K562 (cell line): Measurements from ENCODE around the gene RAB6B. TPM values are rescaled to one million over a fixed set of nuclear protein-coding genes. Genes with fewer than 3 reads are reported as not detected.

Experiments
- CBFA2T3 ChIP-seq: fragments of 450-650 bp; IDR thresholded peaks from 2 replicates; pipeline ENCODE4 v1.6.1; 2017
- CCNT2 ChIP-seq: IDR thresholded peaks from 2 replicates; pipeline ENCODE4 v1.6.1; 2011; ENCODE audit warnings: borderline replicate concordance, low read depth, mild to moderate bottlenecking, moderate library complexity, mixed read lengths, low read length; ENCODE audit not compliant: insufficient read length; ENCODE audit errors: extremely low read depth
- CTCF ChIP-seq, 3 experiments: IDR thresholded peaks in 2 of 3; conservative IDR thresholded peaks in 1 of 3; 2 replicates each; pipeline ENCODE4 v1.5.1; 2011 to 2012; ENCODE audit warnings: low read length in 3 of 3, mild to moderate bottlenecking in 3 of 3, control low read depth in 2 of 3, improper control_type of control experiment in 1 of 3, inconsistent platforms in 1 of 3, low read depth in 1 of 3, mixed read lengths in 1 of 3, moderate library complexity in 1 of 3; ENCODE audit not compliant: insufficient read depth in 2 of 3
- IFI16 ChIP-seq: fragments of 250-450 bp; sonication (Bioruptor Pico); IDR thresholded peaks from 2 replicates; pipeline ENCODE4 v2.1.2; 2022; ENCODE audit warnings: mild to moderate bottlenecking, inconsistent platforms
- ILF3 ChIP-seq: fragments of 450-650 bp; IDR thresholded peaks from 2 replicates; pipeline ENCODE4 v1.6.1; 2018; ENCODE audit warnings: antibody characterized with exemption, mild to moderate bottlenecking, moderate library complexity, borderline replicate concordance
- MAFF ChIP-seq: IDR thresholded peaks from 2 replicates; pipeline ENCODE4 v1.6.1; 2012; ENCODE audit warnings: low read length, improper control_type of control experiment
- PBX2 ChIP-seq, 2 experiments: IDR thresholded peaks in 1 of 2; conservative IDR thresholded peaks in 1 of 2; 2 replicates each; pipeline ENCODE4 v1.6.1; 2016; ENCODE audit warnings: low read depth in 2 of 2, mild to moderate bottlenecking in 1 of 2, missing compliant biosample characterization in 1 of 2, missing genetic modification characterization in 1 of 2, moderate library complexity in 1 of 2
- PHF21A ChIP-seq: fragments of 450-650 bp; IDR thresholded peaks from 2 replicates; pipeline ENCODE4 v1.6.1; 2017; ENCODE audit warnings: low read depth, borderline replicate concordance
- SMARCA4 ChIP-seq: fragments of 450-650 bp; IDR thresholded peaks from 2 replicates; pipeline ENCODE4 v1.6.1; 2016
- ZNF24 ChIP-seq: fragments of 450-650 bp; IDR thresholded peaks from 2 replicates; pipeline ENCODE4 v1.6.1; 2016
- ZNF316 ChIP-seq: fragments of 450-650 bp; IDR thresholded peaks from 2 replicates; pipeline ENCODE4 v1.6.1; 2016
- ZNF551 ChIP-seq: fragments of 250-450 bp; sonication (Bioruptor Pico); IDR thresholded peaks from 2 replicates; pipeline ENCODE4 v1.5.0; 2021; ENCODE audit warnings: mild to moderate bottlenecking, moderate library complexity
- ZNF717 ChIP-seq: fragments of 250-450 bp; sonication (Bioruptor Pico); IDR thresholded peaks from 2 replicates; pipeline ENCODE4 v1.5.0; 2021
- polyA plus RNA-seq, 8 experiments: library from polyadenylated mRNA; depleted of rRNA in 4 of 8; stranded (reverse) in 5 of 8; unstranded in 3 of 8; fragments of >200 nt; fragmentation: Nextera tagmentation in 2 of 8; fragmentation: Illumina TruSeq in 1 of 8; extraction: Ambion mirVana in 2 of 8; extraction: Trizol in 1 of 8; gene quantifications; 2 replicates each; pipeline versions ENCODE4 v1.2.1 to v1.2.3, GENCODE V29; 2011 to 2014; ENCODE audit warnings: inconsistent platforms in 1 of 8, missing spikeins in 1 of 8
- total RNA-seq, 7 experiments: library from RNA; depleted of rRNA in 6 of 7; stranded (reverse); fragments of >200 nt in 6 of 7; fragmentation: Illumina TruSeq in 2 of 7; extraction: Trizol in 2 of 7; gene quantifications; 2 replicates each; pipeline versions ENCODE4 v1.2.1 to v1.2.3, GENCODE V29; 2011 to 2021; ENCODE audit warnings: low replicate concordance in 1 of 7
- TF ChIP-seq, protein P1 (sequence below): fragments of 250-450 bp; sonication (Bioruptor Pico); IDR thresholded peaks from 2 replicates; pipeline ENCODE4 v1.8.0; 2021; ENCODE audit warnings: moderate library complexity, mild to moderate bottlenecking, inconsistent platforms
- TF ChIP-seq, protein P2 (sequence below): fragments of 450-650 bp; formaldehyde crosslinking; IDR thresholded peaks from 2 replicates; pipeline ENCODE4 v1.4.0; 2022; ENCODE audit warnings: missing genetic modification characterization
- TF ChIP-seq, protein P3 (sequence below): fragments of 250-450 bp; sonication (Bioruptor Pico); IDR thresholded peaks from 2 replicates; pipeline ENCODE4 v1.8.0; 2022; ENCODE audit warnings: moderate library complexity, mild to moderate bottlenecking, inconsistent platforms
- TF ChIP-seq, protein P4 (sequence below): fragments of 250-450 bp; sonication (Bioruptor Pico); IDR thresholded peaks from 2 replicates; pipeline ENCODE4 v1.4.0; 2020; ENCODE audit warnings: mild to moderate bottlenecking, moderate library complexity, borderline replicate concordance

The RAB6B gene
- total and polyA plus RNA-seq, 9 of the 15 experiments (the other 6 are each of a cell fraction or from before 2014, with no cell fraction given): 0.60 to 18.1 (median 1.5) TPM

GRCh38 chr3:133943639-133944141 is 48.0 kb upstream of the RAB6B start (continued):
- TF ChIP-seq, protein P1, sequence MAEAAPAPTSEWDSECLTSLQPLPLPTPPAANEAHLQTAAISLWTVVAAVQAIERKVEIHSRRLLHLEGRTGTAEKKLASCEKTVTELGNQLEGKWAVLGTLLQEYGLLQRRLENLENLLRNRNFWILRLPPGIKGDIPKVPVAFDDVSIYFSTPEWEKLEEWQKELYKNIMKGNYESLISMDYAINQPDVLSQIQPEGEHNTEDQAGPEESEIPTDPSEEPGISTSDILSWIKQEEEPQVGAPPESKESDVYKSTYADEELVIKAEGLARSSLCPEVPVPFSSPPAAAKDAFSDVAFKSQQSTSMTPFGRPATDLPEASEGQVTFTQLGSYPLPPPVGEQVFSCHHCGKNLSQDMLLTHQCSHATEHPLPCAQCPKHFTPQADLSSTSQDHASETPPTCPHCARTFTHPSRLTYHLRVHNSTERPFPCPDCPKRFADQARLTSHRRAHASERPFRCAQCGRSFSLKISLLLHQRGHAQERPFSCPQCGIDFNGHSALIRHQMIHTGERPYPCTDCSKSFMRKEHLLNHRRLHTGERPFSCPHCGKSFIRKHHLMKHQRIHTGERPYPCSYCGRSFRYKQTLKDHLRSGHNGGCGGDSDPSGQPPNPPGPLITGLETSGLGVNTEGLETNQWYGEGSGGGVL (CRISPR knock-in tag): no peak
- TF ChIP-seq PBX2 (CRISPR knock-in tag; IDR thresholded peaks at IDR 0.05; ENCODE audit: low read depth): no peak
- TF ChIP-seq PBX2 (tag; conservative IDR thresholded peaks at IDR 0.05; ENCODE audit: low read depth): no peak
- peak; percentile 54 for TF ChIP-seq CCNT2
- TF ChIP-seq, protein P2, sequence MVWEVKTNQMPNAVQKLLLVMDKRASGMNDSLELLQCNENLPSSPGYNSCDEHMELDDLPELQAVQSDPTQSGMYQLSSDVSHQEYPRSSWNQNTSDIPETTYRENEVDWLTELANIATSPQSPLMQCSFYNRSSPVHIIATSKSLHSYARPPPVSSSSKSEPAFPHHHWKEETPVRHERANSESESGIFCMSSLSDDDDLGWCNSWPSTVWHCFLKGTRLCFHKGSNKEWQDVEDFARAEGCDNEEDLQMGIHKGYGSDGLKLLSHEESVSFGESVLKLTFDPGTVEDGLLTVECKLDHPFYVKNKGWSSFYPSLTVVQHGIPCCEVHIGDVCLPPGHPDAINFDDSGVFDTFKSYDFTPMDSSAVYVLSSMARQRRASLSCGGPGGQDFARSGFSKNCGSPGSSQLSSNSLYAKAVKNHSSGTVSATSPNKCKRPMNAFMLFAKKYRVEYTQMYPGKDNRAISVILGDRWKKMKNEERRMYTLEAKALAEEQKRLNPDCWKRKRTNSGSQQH: no peak
- no peak for TF ChIP-seq ZNF316
- TF ChIP-seq, protein P3, sequence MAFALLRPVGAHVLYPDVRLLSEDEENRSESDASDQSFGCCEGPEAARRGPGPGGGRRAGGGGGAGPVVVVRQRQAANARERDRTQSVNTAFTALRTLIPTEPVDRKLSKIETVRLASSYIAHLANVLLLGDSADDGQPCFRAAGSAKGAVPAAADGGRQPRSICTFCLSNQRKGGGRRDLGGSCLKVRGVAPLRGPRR: no peak
- TF ChIP-seq CBFA2T3: peak; percentile 83
- TF ChIP-seq, protein P4, sequence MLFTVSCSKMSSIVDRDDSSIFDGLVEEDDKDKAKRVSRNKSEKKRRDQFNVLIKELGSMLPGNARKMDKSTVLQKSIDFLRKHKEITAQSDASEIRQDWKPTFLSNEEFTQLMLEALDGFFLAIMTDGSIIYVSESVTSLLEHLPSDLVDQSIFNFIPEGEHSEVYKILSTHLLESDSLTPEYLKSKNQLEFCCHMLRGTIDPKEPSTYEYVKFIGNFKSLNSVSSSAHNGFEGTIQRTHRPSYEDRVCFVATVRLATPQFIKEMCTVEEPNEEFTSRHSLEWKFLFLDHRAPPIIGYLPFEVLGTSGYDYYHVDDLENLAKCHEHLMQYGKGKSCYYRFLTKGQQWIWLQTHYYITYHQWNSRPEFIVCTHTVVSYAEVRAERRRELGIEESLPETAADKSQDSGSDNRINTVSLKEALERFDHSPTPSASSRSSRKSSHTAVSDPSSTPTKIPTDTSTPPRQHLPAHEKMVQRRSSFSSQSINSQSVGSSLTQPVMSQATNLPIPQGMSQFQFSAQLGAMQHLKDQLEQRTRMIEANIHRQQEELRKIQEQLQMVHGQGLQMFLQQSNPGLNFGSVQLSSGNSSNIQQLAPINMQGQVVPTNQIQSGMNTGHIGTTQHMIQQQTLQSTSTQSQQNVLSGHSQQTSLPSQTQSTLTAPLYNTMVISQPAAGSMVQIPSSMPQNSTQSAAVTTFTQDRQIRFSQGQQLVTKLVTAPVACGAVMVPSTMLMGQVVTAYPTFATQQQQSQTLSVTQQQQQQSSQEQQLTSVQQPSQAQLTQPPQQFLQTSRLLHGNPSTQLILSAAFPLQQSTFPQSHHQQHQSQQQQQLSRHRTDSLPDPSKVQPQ (CRISPR knock-in tag): no peak
- no peak for TF ChIP-seq ZNF717 (CRISPR knock-in tag)
- no peak for TF ChIP-seq ZNF551
- no peak for TF ChIP-seq ILF3
- TF ChIP-seq IFI16: no peak
- peak; percentile 94 for TF ChIP-seq SMARCA4
- no peak for TF ChIP-seq ZNF24
- no peak for TF ChIP-seq MAFF
- no peak for TF ChIP-seq CTCF (IDR thresholded peaks at IDR 0.05 in 2 of 3, conservative IDR thresholded peaks at IDR 0.05 in 1 of 3; ENCODE audit: insufficient read depth in 2 of 3, low read depth in 1 of 3, low read length in 3 of 3)
- TF ChIP-seq PHF21A: no peak
